ENCODE measurements around the gene KREMEN2. TPM values are rescaled to one million over a fixed set of nuclear protein-coding genes. Genes with fewer than 3 reads are reported as not detected.

The KREMEN2 gene
- total and polyA plus RNA-seq, 2 donors (not counting 3 experiments of a cell fraction or from before 2014, with no cell fraction given): not detected

DNA sequence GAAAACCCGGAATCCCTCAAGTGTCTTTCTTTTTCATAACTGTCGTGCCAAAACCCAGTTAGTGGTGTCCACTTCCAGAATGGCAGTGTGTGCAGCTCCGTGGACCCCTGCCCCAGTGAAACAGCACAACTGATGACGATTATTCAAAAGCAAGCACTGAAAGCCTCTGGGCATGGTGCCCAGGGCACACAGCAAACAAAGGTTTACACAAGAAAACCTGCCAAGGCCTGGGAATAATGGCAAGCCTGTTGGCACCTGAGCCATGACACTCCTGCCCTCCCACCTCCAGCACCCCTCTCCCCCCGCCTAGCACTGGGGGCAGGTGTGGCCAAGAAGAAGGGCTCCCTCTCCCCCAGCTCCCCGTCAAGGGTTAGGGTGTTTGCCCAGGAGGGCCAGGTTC lies 13.4 kb downstream of the KREMEN2 start:
- Histone ChIP-seq H3K79me2 (ENCODE audit: control insufficient read depth, insufficient read depth, low read length) (peaks cover 5% of the 10 kb centered on the region), H3K9ac (replicated peaks; ENCODE audit: extremely low read depth, insufficient read depth, low read length) (no peak overlapping the region), H3K36me3 (ENCODE audit: control insufficient read depth in 2 of 2, extremely low read depth in 1 of 2, insufficient read depth in 2 of 2, low read length in 2 of 2) (peaks cover 0 to 2% of the 10 kb centered on the region in 2 experiments), H2AFZ (ENCODE audit: low read depth, low read length) (no peak overlapping the region), H3K27me3 (ENCODE audit: control insufficient read depth in 2 of 2, insufficient read depth in 2 of 2, low read length in 2 of 2) (no peaks in the 10 kb centered on the region), H3K4me1 (ENCODE audit: control insufficient read depth, extremely low read depth, insufficient read depth, low read length) (peaks cover 10% of the 10 kb centered on the region), H3K27ac (ENCODE audit: insufficient read depth, low read depth, low read length) (no peak overlapping the region), H3K9me1 (replicated peaks; ENCODE audit: control insufficient read depth, extremely low read depth, insufficient read depth, low read length) (no peaks in the 10 kb centered on the region), H3K9me3 (replicated peaks; ENCODE audit: control insufficient read depth, insufficient read depth, low read length) (no peaks in the 10 kb centered on the region), H4K20me1 (replicated peaks; ENCODE audit: control insufficient read depth, extremely low read depth, insufficient read depth, low read length) (no peaks in the 10 kb centered on the region), H3K4me2 (ENCODE audit: insufficient read depth, low read length) (no peak overlapping the region), H3K4me3 (replicated peaks in 1 of 3; ENCODE audit: insufficient read depth in 1 of 3, low read depth in 1 of 3, low read length in 3 of 3) (no peak overlapping the region)
- intact Hi-C loops (cut with micrococcal nuclease) (no loop called here), dilution Hi-C loops (cut with MboI; ENCODE audit: extremely low pct_ligation_motif_present, low sequenced_read_pairs) (no loop called here)
- DNase-seq (ENCODE audit: low read depth, low spot score) (no peak), FAIRE-seq (no peak)
- POLR2A ChIA-PET: no interaction called here
- CTCF ChIA-PET: interaction anchor here (1.0 kb wide), 1 partner anchor 50 kb away, joined by 3 read pairs; no protein-coding TSS in a partner anchor
- BruUV-seq (replicated peaks): no TSS peak
- TF ChIP-seq POLR2A (IDR thresholded peaks at IDR 0.05; ENCODE audit: low read depth, low read length) (no peak), JUN (IDR thresholded peaks at IDR 0.05; ENCODE audit: borderline replicate concordance, insufficient read depth, insufficient read length, low read depth) (no peak), POLR2AphosphoS5 (IDR thresholded peaks at IDR 0.05; ENCODE audit: insufficient read depth, low read depth, low read length) (no peak), FOS (IDR thresholded peaks at IDR 0.05; ENCODE audit: borderline replicate concordance, insufficient read depth, low read length) (no peak), GATA2 (IDR thresholded peaks at IDR 0.05; ENCODE audit: insufficient read depth, insufficient read length, low read depth, low read length) (no peak), MAX (IDR thresholded peaks at IDR 0.05; ENCODE audit: insufficient read depth, insufficient read length) (no peak), EZH2 (IDR thresholded peaks at IDR 0.05; ENCODE audit: borderline replicate concordance, low read depth, low read length, severe bottlenecking) (no peak), MYC (IDR thresholded peaks at IDR 0.05; ENCODE audit: low read depth, low read length) (no peak)
- TF ChIP-seq, protein P1, sequence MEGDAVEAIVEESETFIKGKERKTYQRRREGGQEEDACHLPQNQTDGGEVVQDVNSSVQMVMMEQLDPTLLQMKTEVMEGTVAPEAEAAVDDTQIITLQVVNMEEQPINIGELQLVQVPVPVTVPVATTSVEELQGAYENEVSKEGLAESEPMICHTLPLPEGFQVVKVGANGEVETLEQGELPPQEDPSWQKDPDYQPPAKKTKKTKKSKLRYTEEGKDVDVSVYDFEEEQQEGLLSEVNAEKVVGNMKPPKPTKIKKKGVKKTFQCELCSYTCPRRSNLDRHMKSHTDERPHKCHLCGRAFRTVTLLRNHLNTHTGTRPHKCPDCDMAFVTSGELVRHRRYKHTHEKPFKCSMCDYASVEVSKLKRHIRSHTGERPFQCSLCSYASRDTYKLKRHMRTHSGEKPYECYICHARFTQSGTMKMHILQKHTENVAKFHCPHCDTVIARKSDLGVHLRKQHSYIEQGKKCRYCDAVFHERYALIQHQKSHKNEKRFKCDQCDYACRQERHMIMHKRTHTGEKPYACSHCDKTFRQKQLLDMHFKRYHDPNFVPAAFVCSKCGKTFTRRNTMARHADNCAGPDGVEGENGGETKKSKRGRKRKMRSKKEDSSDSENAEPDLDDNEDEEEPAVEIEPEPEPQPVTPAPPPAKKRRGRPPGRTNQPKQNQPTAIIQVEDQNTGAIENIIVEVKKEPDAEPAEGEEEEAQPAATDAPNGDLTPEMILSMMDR (IDR thresholded peaks at IDR 0.05; ENCODE audit: extremely low read depth in 1 of 2, insufficient read depth in 1 of 2, low read depth in 1 of 2, low read length in 2 of 2): no peak

All from endothelial cell of umbilical vein (primary cell).